Smooth muscle cell (in vitro differentiated cells): Measurements from ENCODE around the gene RAPGEF4. TPM values are rescaled to one million over a fixed set of nuclear protein-coding genes. Genes with fewer than 3 reads are reported as not detected.

ENCODE experiments used
- DNase-seq: peaks from one replicate; lab custom pipeline; 2025; ENCODE audit not compliant: unreplicated experiment; lab: John Stamatoyannopoulos, UW
- H2AFZ ChIP-seq: fragments of 200-600 bp; sonication (generic); 2 replicates; pipeline ENCODE4 v1.6.0; 2016; ENCODE audit warnings: antibody characterized with exemption, low read depth, mild to moderate bottlenecking
- H3F3A ChIP-seq: fragments of 200-600 bp; sonication (generic); 2 replicates; pipeline ENCODE4 v1.6.0; 2017; ENCODE audit warnings: antibody characterized with exemption, low read depth
- H3K27ac ChIP-seq: fragments of 200-600 bp; sonication (generic); 2 replicates; pipeline ENCODE4 v1.5.1; 2016; ENCODE audit warnings: low read depth, mild to moderate bottlenecking
- H3K27me3 ChIP-seq: fragments of 200-600 bp; sonication (generic); 2 replicates; pipeline ENCODE4 v1.6.1; 2016; ENCODE audit warnings: low read depth, mild to moderate bottlenecking
- H3K36me3 ChIP-seq: fragments of 200-600 bp; sonication (generic); 2 replicates; pipeline ENCODE4 v1.5.1; 2016; ENCODE audit warnings: low read depth
- H3K4me1 ChIP-seq: fragments of 200-600 bp; sonication (generic); 2 replicates; pipeline ENCODE4 v1.5.1; 2016; ENCODE audit warnings: low read depth
- H3K4me2 ChIP-seq: fragments of 200-600 bp; sonication (generic); 2 replicates; pipeline ENCODE4 v1.6.0; 2016; ENCODE audit warnings: mild to moderate bottlenecking
- H3K4me3 ChIP-seq: fragments of 200-600 bp; sonication (generic); 2 replicates; pipeline ENCODE4 v1.5.1; 2016; ENCODE audit warnings: mild to moderate bottlenecking
- H3K79me2 ChIP-seq: fragments of 200-600 bp; sonication (generic); 2 replicates; pipeline ENCODE4 v1.6.0; 2016; ENCODE audit warnings: low read depth, mild to moderate bottlenecking
- H3K9ac ChIP-seq: fragments of 200-600 bp; sonication (generic); 2 replicates; pipeline ENCODE4 v1.6.0; 2016; ENCODE audit warnings: low read depth
- H3K9me3 ChIP-seq: fragments of 200-600 bp; sonication (generic); replicated peaks from 2 replicates; pipeline ENCODE4 v1.5.1; 2016; ENCODE audit warnings: low read depth
- H4K20me1 ChIP-seq: fragments of 200-600 bp; sonication (generic); 2 replicates; pipeline ENCODE4 v1.6.0; 2016; ENCODE audit warnings: low read depth
- CTCF ChIP-seq: fragments of 200-600 bp; sonication (generic); IDR thresholded peaks from 2 replicates; pipeline ENCODE4 v1.5.1; 2017; ENCODE audit warnings: borderline replicate concordance, mild to moderate bottlenecking, antibody characterized with exemption; ENCODE audit not compliant: insufficient read depth, poor library complexity, severe bottlenecking
- WGBS: methylation state at CpG from one replicate; pipeline ENCODE4 v1.1.7; 2016; ENCODE audit warnings: low lambda C conversion rate; 5-methylcytosine and 5-hydroxymethylcytosine counted together
- polyA plus RNA-seq: library from polyadenylated mRNA; unstranded; fragments of >200 nt; fragmentation: Nextera tagmentation; extraction: Ambion mirVana; gene quantifications from 2 replicates; pipeline ENCODE4 v1.2.1, GENCODE V29; 2016
- total RNA-seq: library from RNA; depleted of rRNA; stranded (reverse); fragments of >200 nt; gene quantifications from 2 replicates; pipeline ENCODE4 v1.2.3, GENCODE V29; 2014

Gene RAPGEF4
- total and polyA plus RNA-seq, 2 experiments from 2014 or later, result 0.35 to 2.7 TPM

GRCh38 chr2:172978063-172978383 is 242.4 kb downstream of the RAPGEF4 start:
- H3F3A ChIP-seq, result no peaks in the 10 kb centered on the region

GRCh38 chr2:172985139-172985892 is 249.7 kb downstream of the RAPGEF4 start:
- Histone ChIP-seq H3F3A (no peaks in the 10 kb centered on the region), H4K20me1 (no peaks in the 10 kb centered on the region), H3K4me3 (no peak overlapping the region), H3K4me1 (no peaks in the 10 kb centered on the region), H3K9ac (no peak overlapping the region), H3K27me3 (no peaks in the 10 kb centered on the region), H3K36me3 (no peaks in the 10 kb centered on the region), H3K9me3 (no peaks in the 10 kb centered on the region), H2AFZ (no peak overlapping the region), H3K4me2 (no peak overlapping the region), H3K79me2 (no peaks in the 10 kb centered on the region), H3K27ac (no peak overlapping the region)
- DNase-seq, result no peak
- 67% methylated on average over 12 of the region's 12 CpGs for WGBS
- no peak for TF ChIP-seq CTCF

More at GRCh38 chr2:172978063-172978383, 242.4 kb downstream of the RAPGEF4 start:
- Histone ChIP-seq H3K36me3 (no peaks in the 10 kb centered on the region), H3K9ac (no peak overlapping the region), H3K4me1 (no peaks in the 10 kb centered on the region), H3K4me3 (no peak overlapping the region), H2AFZ (no peak overlapping the region), H3K79me2 (no peaks in the 10 kb centered on the region), H4K20me1 (no peaks in the 10 kb centered on the region), H3K27me3 (peaks cover 4% of the 10 kb centered on the region), H3K9me3 (no peaks in the 10 kb centered on the region), H3K27ac (no peak overlapping the region), H3K4me2 (no peak overlapping the region)
- DNase-seq, result no peak
- no peak for TF ChIP-seq CTCF
- 57% methylated on average over 2 of the region's 2 CpGs for WGBS

GRCh38 chr2:172986040-172986439 is 250.4 kb downstream of the RAPGEF4 start:
- no peak overlapping the region for H3K27ac ChIP-seq
- 24% methylated on average over 2 of the region's 2 CpGs for WGBS
- H3K9me3 ChIP-seq, result no peaks in the 10 kb centered on the region
- H3K27me3 ChIP-seq, result no peaks in the 10 kb centered on the region
- no peak overlapping the region for H2AFZ ChIP-seq
- no peaks in the 10 kb centered on the region for H3K79me2 ChIP-seq
- no peak overlapping the region for H3K4me3 ChIP-seq
- no peak overlapping the region for H3K4me2 ChIP-seq
- no peak for TF ChIP-seq CTCF
- no peak for DNase-seq
- H3K4me1 ChIP-seq, result no peaks in the 10 kb centered on the region
- no peak overlapping the region for H3K9ac ChIP-seq
- no peaks in the 10 kb centered on the region for H3F3A ChIP-seq
- no peaks in the 10 kb centered on the region for H4K20me1 ChIP-seq
- no peaks in the 10 kb centered on the region for H3K36me3 ChIP-seq

GRCh38 chr2:172988728-172989127 is 253.1 kb downstream of the RAPGEF4 start:
- DNase-seq, result no peak
- 82% methylated on average over 7 of the region's 7 CpGs for WGBS

More at GRCh38 chr2:172988728-172989127, 253.1 kb downstream of the RAPGEF4 start:
- H3K36me3 ChIP-seq, result no peaks in the 10 kb centered on the region
- H3K4me3 ChIP-seq, result no peak overlapping the region
- H3K79me2 ChIP-seq, result no peaks in the 10 kb centered on the region
- no peak overlapping the region for H2AFZ ChIP-seq
- H3F3A ChIP-seq, result no peaks in the 10 kb centered on the region
- no peaks in the 10 kb centered on the region for H3K4me1 ChIP-seq
- no peak overlapping the region for H3K27ac ChIP-seq
- H4K20me1 ChIP-seq, result no peaks in the 10 kb centered on the region
- no peaks in the 10 kb centered on the region for H3K9me3 ChIP-seq
- no peaks in the 10 kb centered on the region for H3K27me3 ChIP-seq
- H3K4me2 ChIP-seq, result no peak overlapping the region
- TF ChIP-seq CTCF, result no peak
- no peak overlapping the region for H3K9ac ChIP-seq
